Neural progenitor cell (in vitro differentiated cells): ENCODE measurements around the gene ZDHHC8. TPM values are rescaled to one million over a fixed set of nuclear protein-coding genes. Genes with fewer than 3 reads are reported as not detected.

Experiments used
- DNase-seq: peaks from one replicate; pipeline ENCODE4 v3.0.0-alpha.2; 2016; ENCODE audit warnings: low spot score
- H2AFZ ChIP-seq: fragments of 200-600 bp; sonication (generic); replicated peaks from 2 replicates; pipeline ENCODE4 v1.6.1; 2016; ENCODE audit warnings: antibody characterized with exemption
- H3F3A ChIP-seq: fragments of 200-600 bp; sonication (generic); 2 replicates; pipeline ENCODE4 v1.6.1; 2016; ENCODE audit warnings: antibody characterized with exemption, low read depth
- H3K27ac ChIP-seq: fragments of 200-600 bp; sonication (generic); 2 replicates; pipeline ENCODE4 v1.5.1; 2016; ENCODE audit warnings: mild to moderate bottlenecking
- H3K27me3 ChIP-seq: fragments of 200-600 bp; sonication (generic); 2 replicates; pipeline ENCODE4 v1.6.1; 2016; ENCODE audit warnings: mild to moderate bottlenecking, moderate library complexity
- H3K36me3 ChIP-seq: fragments of 200-600 bp; sonication (generic); 2 replicates; pipeline ENCODE4 v1.5.1; 2016
- H3K4me1 ChIP-seq: fragments of 200-600 bp; sonication (generic); 2 replicates; pipeline ENCODE4 v1.6.1; 2016; ENCODE audit warnings: mixed run types
- H3K4me2 ChIP-seq: fragments of 200-600 bp; sonication (generic); 2 replicates; pipeline ENCODE4 v1.6.1; 2016
- H3K4me3 ChIP-seq: fragments of 200-600 bp; sonication (generic); 2 replicates; pipeline ENCODE4 v1.5.1; 2016
- H3K79me2 ChIP-seq: fragments of 200-600 bp; sonication (generic); 2 replicates; pipeline ENCODE4 v1.6.1; 2016; ENCODE audit warnings: low read depth
- H3K9ac ChIP-seq: fragments of 200-600 bp; sonication (generic); 2 replicates; pipeline ENCODE4 v1.6.1; 2016
- H3K9me3 ChIP-seq: fragments of 200-600 bp; sonication (generic); 2 replicates; pipeline ENCODE4 v1.5.1; 2016; ENCODE audit warnings: low read depth
- H4K20me1 ChIP-seq: fragments of 200-600 bp; sonication (generic); 2 replicates; pipeline ENCODE4 v1.6.1; 2016; ENCODE audit warnings: low read depth
- H3K27ac Mint-ChIP-seq: 3 replicates; pipeline ENCODE4 v1.8.0; 2021; ENCODE audit warnings: mixed read lengths
- H3K27me3 Mint-ChIP-seq: 2 replicates; pipeline ENCODE4 v1.8.0; 2022; ENCODE audit warnings: low read depth, mild to moderate bottlenecking, inconsistent platforms, moderate library complexity, mixed read lengths; ENCODE audit not compliant: insufficient read depth
- H3K36me3 Mint-ChIP-seq: 3 replicates; pipeline ENCODE4 v1.8.0; 2021; ENCODE audit warnings: mixed read lengths
- H3K4me1 Mint-ChIP-seq: 3 replicates; pipeline ENCODE4 v1.8.0; 2021; ENCODE audit warnings: mixed read lengths
- H3K4me3 Mint-ChIP-seq: 3 replicates; pipeline ENCODE4 v1.8.0; 2021; ENCODE audit warnings: mild to moderate bottlenecking, moderate library complexity, mixed read lengths
- H3K9me3 Mint-ChIP-seq: 3 replicates; pipeline ENCODE4 v1.8.0; 2020; ENCODE audit warnings: mixed read lengths
- CTCF ChIP-seq: fragments of 200-600 bp; sonication (generic); IDR thresholded peaks from 2 replicates; pipeline ENCODE4 v1.5.1; 2017; ENCODE audit warnings: antibody characterized with exemption, mild to moderate bottlenecking
- EZH2 ChIP-seq: fragments of 200-600 bp; sonication (generic); IDR thresholded peaks from 2 replicates; pipeline ENCODE4 v1.6.1; 2017; ENCODE audit warnings: antibody characterized with exemption, mild to moderate bottlenecking, moderate library complexity
- EZH2phosphoT487 ChIP-seq: fragments of 200-600 bp; sonication (generic); IDR thresholded peaks from 2 replicates; pipeline ENCODE4 v1.6.1; 2017; ENCODE audit warnings: antibody characterized with exemption
- total RNA-seq: library from RNA; depleted of rRNA; stranded (reverse); fragments of >200 nt; gene quantifications from 2 replicates; pipeline ENCODE4 v1.2.3, GENCODE V29; 2015; ENCODE audit warnings: low replicate concordance

The ZDHHC8 gene
- total RNA-seq, 1 donor from 2014 or later: 7.1 TPM

GRCh38 chr22:20135806-20136602 lies 4.4 kb downstream of the ZDHHC8 start:
- H3K9me3 Mint-ChIP-seq: no peaks in the 10 kb centered on the region
- H3K4me1 Mint-ChIP-seq: peaks cover 12% of the 10 kb centered on the region
- no peaks in the 10 kb centered on the region for H3K36me3 ChIP-seq
- H4K20me1 ChIP-seq: peaks cover 70% of the 10 kb centered on the region
- no peak for TF ChIP-seq CTCF
- no peak for TF ChIP-seq EZH2
- no peak for TF ChIP-seq EZH2phosphoT487
- no peak for DNase-seq
- H3K27ac ChIP-seq: no peak overlapping the region
- H3K9me3 ChIP-seq: no peaks in the 10 kb centered on the region
- H3K9ac ChIP-seq: no peak overlapping the region
- no peaks in the 10 kb centered on the region for H3K36me3 Mint-ChIP-seq
- H3K4me2 ChIP-seq: no peak overlapping the region
- H3K4me3 Mint-ChIP-seq: no peak overlapping the region
- H3K4me3 ChIP-seq: no peak overlapping the region
- no peak overlapping the region for H2AFZ ChIP-seq
- H3F3A ChIP-seq: peaks cover 3% of the 10 kb centered on the region
- no peaks in the 10 kb centered on the region for H3K27me3 ChIP-seq
- peaks cover 2% of the 10 kb centered on the region for H3K27me3 Mint-ChIP-seq
- peaks cover 14% of the 10 kb centered on the region for H3K79me2 ChIP-seq
- peaks cover 8% of the 10 kb centered on the region for H3K4me1 ChIP-seq
- H3K27ac Mint-ChIP-seq: no peak overlapping the region

- TF ChIP-seq CTCF (no peak), EZH2phosphoT487 (no peak), EZH2 (no peak)
- Histone ChIP-seq H3K27me3 (no peaks in the 10 kb centered on the region), H3K4me3 (no peak overlapping the region), H3K9me3 (no peaks in the 10 kb centered on the region), H2AFZ (no peak overlapping the region), H3K36me3 (no peaks in the 10 kb centered on the region), H3K27ac (no peak overlapping the region), H3K79me2 (peaks cover 14% of the 10 kb centered on the region), H4K20me1 (peaks cover 70% of the 10 kb centered on the region), H3K9ac (no peak overlapping the region), H3K4me2 (no peak overlapping the region), H3F3A (no peaks in the 10 kb centered on the region), H3K4me1 (peaks cover 8% of the 10 kb centered on the region)
- H3K9me3 Mint-ChIP-seq: no peaks in the 10 kb centered on the region
- peaks cover 2% of the 10 kb centered on the region for H3K27me3 Mint-ChIP-seq
- no peaks in the 10 kb centered on the region for H3K36me3 Mint-ChIP-seq
- no peak for DNase-seq
- H3K4me1 Mint-ChIP-seq: peaks cover 12% of the 10 kb centered on the region
- no peak overlapping the region for H3K4me3 Mint-ChIP-seq
- H3K27ac Mint-ChIP-seq: no peak overlapping the region
Measured at GRCh38 chr22:20136603-20136873, 4.9 kb downstream of the ZDHHC8 start.

- Mint-ChIP-seq H3K9me3 (no peaks in the 10 kb centered on the region), H3K27ac (no peak overlapping the region), H3K4me1 (peaks cover 12% of the 10 kb centered on the region), H3K27me3 (peaks cover 2% of the 10 kb centered on the region), H3K36me3 (no peaks in the 10 kb centered on the region), H3K4me3 (no peak overlapping the region)
- no peaks in the 10 kb centered on the region for H3K27me3 ChIP-seq
- H3K4me1 ChIP-seq: peaks cover 8% of the 10 kb centered on the region
- H3F3A ChIP-seq: no peaks in the 10 kb centered on the region
- no peak overlapping the region for H2AFZ ChIP-seq
- no peaks in the 10 kb centered on the region for H3K9me3 ChIP-seq
- DNase-seq: no peak
- TF ChIP-seq EZH2 (no peak), EZH2phosphoT487 (no peak), CTCF (no peak)
- no peak overlapping the region for H3K27ac ChIP-seq
- peaks cover 69% of the 10 kb centered on the region for H4K20me1 ChIP-seq
- peaks cover 13% of the 10 kb centered on the region for H3K79me2 ChIP-seq
- H3K4me2 ChIP-seq: no peak overlapping the region
- H3K9ac ChIP-seq: no peak overlapping the region
- no peaks in the 10 kb centered on the region for H3K36me3 ChIP-seq
- no peak overlapping the region for H3K4me3 ChIP-seq
Measured at GRCh38 chr22:20137113-20137512, 5.5 kb downstream of the ZDHHC8 start.
